Dermis lymphatic vessel endothelial cell (primary cell): ENCODE measurements around the gene ZNF460. TPM values are rescaled to one million over a fixed set of nuclear protein-coding genes. Genes with fewer than 3 reads are reported as not detected.

Experiments used
- total RNA-seq: library from RNA; depleted of rRNA; stranded (reverse); fragments of >200 nt; gene quantifications from 2 replicates; pipeline ENCODE4 v1.2.1, GENCODE V29; 2014

Gene ZNF460
- 46.2 and 64.4 TPM in 2 replicates for total RNA-seq

DNA sequence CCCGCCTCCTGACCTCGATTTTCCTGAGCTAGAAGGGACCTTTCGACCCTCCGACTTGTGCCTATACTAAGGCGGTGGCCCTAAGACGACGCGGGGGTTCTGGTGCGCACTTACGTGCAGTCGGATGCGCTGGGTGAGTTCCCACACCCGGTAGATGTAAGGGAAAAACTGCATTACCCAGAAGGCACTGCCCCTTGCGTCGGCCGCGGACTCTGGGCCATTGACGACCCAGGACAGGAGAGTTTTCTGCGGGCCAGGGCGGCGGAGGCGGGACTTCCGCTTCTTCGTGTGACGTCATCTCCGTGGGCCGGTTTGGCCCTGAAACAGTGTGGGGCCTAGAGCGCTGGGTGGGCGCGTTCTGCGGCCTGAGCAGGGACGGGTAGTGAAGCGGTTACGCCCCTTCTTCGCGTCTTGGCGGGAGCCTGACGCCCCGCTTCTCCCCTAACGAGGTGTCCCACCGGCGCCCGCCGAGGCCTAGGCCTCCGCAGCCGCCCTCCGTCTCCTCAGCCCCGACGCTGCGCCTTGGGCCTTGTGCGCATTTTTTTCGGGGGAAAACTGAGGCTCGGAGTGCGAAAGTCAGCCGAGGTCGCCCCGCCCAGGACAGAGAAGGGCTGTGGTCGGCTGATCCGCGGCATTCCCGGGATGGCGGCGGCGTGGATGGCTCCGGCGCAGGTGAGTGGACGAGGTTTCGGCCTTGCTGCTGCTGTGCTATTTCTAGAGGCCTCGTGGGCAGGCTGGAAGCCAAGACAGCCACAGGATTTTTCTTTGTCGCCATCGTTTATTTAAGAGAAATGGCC is at the start of gene ZNF460:
TSS of gene ZNF460 (plus strand) at position 321 of the 797 bp plus-strand sequence. CDS start at position 643, 322 bp downstream.

DNA sequence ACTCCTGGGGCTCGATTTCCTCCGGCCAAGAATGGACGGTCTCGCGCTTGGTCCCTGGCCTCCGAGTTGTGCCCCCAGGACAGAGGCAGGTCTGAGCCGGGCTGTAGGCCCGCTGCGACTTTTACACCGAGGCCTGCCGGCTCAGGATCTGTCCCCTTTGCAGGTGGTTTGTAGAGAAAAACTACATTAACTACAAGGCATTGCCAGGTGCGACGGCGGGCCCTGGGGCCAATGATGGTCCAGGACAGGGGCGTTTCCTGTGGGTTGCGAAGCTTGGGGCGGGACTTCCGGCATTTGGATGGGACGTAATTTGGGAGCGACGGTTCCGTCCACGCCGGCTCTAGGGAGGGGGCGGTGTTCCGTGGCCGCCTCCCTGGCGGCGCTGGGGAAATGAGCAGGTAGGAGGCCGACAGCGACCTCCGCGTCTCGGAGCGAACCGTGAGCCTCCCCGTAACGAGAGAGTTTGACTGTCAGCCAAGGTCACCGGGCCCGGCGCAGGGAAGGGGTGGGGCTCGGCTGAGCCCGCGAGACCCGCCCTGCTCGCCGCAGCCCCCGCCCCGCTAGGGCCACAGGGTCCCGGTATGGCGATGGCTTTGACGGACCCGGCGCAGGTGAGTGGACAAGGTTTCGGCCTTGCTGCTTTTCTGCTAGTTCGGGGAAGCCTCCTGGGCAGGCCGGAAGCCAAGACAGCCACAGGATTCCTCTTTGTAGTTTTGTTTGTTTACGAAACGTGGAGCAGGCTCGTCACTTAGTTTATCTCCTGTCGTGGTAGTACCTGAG is 39.8 kb upstream of the ZNF460 start, which contains the start of gene ZNF805:
TSS of gene ZNF805 (plus strand) at position 322 of the 780 bp plus-strand sequence. CDS start at position 582, 260 bp downstream.

DNA sequence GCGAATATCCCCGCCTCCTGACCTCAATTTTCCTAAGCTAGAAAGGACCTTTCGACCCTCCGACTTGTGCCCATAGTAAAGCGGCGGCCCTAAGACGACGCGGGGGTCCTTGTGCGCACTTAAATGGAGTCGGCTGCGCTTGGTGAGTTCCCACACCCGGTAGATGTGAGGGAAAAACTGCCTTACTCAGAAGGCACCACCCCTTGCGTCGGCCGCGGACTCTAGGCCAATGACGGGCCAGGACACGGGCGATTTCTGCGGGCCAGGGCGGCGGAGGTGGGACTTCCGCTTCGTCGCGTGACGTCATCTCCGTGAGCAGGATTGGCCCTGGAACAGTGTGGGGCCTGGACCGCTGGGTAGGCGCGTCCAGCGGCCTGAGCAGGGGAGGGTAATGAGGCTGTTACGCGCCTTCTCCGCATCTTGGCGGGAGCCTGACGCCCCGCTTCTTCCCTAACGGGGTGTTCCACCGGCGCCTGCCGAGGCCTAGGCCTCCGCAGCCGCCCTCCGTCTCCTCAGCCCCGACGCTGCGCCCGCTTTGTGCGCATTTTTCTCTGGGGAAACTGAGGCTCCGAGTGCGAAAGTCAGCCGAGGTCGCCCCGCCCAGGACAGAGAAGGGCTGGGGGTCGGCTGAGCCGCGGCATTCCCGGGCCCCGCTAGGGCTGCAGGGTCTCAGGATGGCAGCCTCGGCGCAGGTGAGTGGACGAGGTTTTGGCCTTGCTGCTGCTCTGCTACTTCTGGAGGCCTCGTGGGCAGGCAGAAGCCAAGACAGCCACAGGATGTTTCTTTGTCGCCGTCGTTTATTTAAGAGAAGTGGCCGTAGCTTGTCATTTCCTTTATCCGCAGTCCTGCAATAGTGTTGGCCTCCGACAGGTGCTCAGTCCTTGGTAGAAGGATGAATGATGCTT is 40.1 kb downstream of the ZNF460 start, which contains the start of gene ZNF543:
TSS of gene ZNF543 (plus strand) at position 293 of the 905 bp plus-strand sequence. CDS start at position 675, 382 bp downstream.

Other genes with a start within 250 kb of the ZNF460 start
- not detected in 2 replicates for gene USP29, start 160.5 kb upstream of the ZNF460 start, total RNA-seq
- gene ZIM3, start 135.3 kb upstream of the ZNF460 start, total RNA-seq, result not detected in 2 replicates
- not detected in 2 replicates for gene DUXA, start 113.0 kb upstream of the ZNF460 start, total RNA-seq
- 26.1 and 29.9 TPM in 2 replicates for gene ZNF264, start 89.0 kb upstream of the ZNF460 start, total RNA-seq
- 0.33 and 0.69 TPM in 2 replicates for gene AURKC, start 49.5 kb upstream of the ZNF460 start, total RNA-seq
- 26.8 and 29.7 TPM in 2 replicates for gene ZNF805, start 39.9 kb upstream of the ZNF460 start, total RNA-seq
- 7.9 and 12.2 TPM in 2 replicates for gene ZNF543, start 40.0 kb downstream of the ZNF460 start, total RNA-seq
- 9.4 and 12.2 TPM in 2 replicates for gene ZNF304, start 70.8 kb downstream of the ZNF460 start, total RNA-seq
- 10.3 and 11.3 TPM in 2 replicates for gene TRAPPC2B, start 83.1 kb downstream of the ZNF460 start, total RNA-seq
- 2.6 and 2.9 TPM in 2 replicates for gene ZNF547, start 83.1 kb downstream of the ZNF460 start, total RNA-seq
- gene ZNF548, start 109.4 kb downstream of the ZNF460 start, total RNA-seq, result 11.9 and 16.6 TPM in 2 replicates
- 11.5 and 13.0 TPM in 2 replicates for gene ZNF17, start 130.7 kb downstream of the ZNF460 start, total RNA-seq
- gene ZNF749, start 154.8 kb downstream of the ZNF460 start, total RNA-seq, result 8.8 and 11.1 TPM in 2 replicates
- gene VN1R1, start 176.7 kb downstream of the ZNF460 start, total RNA-seq, result 0.11 and 0.17 TPM in 2 replicates
- gene ZNF772, start 197.1 kb downstream of the ZNF460 start, total RNA-seq, result 10.9 and 17.6 TPM in 2 replicates
- gene ZNF419, start 207.3 kb downstream of the ZNF460 start, total RNA-seq, result 7.6 and 10.5 TPM in 2 replicates
- 8.6 and 11.6 TPM in 2 replicates for gene ZNF773, start 219.5 kb downstream of the ZNF460 start, total RNA-seq
- gene ZNF549, start 246.9 kb downstream of the ZNF460 start, total RNA-seq, result 4.1 and 5.5 TPM in 2 replicates